ENCODE measurements around the gene LCN12.

LCN12 gene

GRCh38 chr9:136974817-136975535, 22.9 kb downstream of the LCN12 start:
- DNase-seq, result no peak

- no peak for DNase-seq
These were observed 23.6 kb downstream of the LCN12 start for GRCh38 chr9:136975644-136976043.

DNA sequence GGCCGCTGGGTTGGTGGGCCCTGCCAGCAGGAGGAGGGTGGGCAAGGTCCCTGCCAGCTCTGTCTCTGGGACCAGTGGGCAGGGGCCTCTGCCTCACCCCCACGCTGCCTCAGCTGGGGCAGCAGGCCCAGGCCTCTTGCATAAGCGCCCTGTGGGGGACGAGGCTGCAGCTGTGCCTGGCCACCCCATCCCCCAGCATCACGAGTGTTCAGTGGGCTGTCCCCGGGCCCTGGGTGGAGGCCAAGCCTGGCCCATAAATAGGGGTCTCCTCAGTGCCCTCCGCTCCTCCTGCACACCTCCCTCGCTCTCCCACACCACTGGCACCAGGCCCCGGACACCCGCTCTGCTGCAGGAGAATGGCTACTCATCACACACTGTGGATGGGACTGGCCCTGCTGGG, 25.1 kb downstream of the LCN12 start, which contains the start of gene PTGDS:
PTGDS (plus strand) TSS at position 282 of the 400 bp plus-strand sequence; CDS start at position 357, 75 bp downstream.
- DNase-seq, result no peak

GRCh38 chr9:136977649-136978072, 25.6 kb downstream of the LCN12 start:
- no peak for DNase-seq

DNA sequence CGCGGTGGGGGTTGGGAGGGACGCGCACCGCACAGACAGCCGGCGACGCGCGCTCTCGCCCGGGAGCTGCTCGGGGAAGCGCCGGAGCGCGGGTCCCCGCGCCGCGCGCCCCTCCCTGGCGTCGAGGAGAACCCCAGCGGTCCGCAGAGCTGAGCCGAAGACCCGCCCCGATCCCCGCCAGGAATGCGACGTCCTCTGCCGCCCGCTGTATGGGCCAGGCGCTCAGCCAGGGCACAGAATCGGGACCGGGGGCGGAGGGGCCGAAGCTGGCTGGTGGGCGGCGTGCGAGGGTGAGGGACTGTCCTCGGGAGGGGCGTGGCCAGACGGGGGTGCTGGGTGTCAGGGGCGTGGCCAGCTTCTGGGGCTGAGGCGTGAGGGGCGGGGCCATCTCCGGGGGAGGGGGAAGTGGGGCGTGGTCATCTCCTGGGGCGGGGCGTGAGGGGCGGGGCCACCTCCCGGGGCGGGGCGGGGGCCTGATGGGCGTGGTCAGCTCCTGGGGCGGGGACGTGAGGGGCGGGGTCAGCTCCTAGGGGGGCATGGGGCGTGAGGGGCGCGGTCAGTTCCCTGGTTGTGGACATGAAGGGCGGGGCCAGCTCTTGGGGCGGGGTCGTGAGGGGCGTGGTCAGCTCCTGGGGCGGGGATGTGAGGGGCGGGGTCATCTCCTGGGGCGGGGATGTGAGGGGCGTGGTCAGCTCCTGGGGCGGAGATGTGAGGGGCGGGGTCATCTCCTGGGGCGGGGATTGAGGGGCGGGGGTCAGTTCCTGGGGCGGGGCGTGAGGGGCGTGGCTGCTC, 26.2 kb downstream of the LCN12 start:
- DNase-seq, result no peak

DNA sequence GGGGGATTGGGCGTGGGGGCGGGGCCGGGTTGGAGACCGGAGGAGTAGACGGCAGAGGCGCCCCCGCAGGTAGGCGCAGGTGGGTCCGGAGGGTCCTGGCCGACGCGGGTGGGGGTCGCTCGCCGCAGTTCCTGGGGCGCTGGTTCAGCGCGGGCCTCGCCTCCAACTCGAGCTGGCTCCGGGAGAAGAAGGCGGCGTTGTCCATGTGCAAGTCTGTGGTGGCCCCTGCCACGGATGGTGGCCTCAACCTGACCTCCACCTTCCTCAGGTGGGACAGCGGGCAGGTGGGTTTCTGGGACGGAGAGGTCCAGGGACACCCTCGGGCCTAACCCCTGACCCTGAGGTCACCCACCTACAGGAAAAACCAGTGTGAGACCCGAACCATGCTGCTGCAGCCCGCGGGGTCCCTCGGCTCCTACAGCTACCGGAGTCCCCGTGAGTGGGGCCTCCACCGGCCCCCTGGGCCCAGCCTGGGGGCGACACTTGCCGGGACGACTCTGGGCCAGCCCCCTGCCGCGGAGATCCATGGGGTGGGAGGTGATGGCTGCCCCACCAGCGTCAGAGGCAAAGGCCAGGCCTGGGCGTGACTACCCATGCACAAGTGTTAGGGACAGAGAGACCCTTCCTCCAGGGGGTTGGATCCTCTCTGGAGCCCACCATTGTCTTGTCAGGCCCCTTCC, 26.9 kb downstream of the LCN12 start:
- DNase-seq, result no peak

- no peak for DNase-seq
These were observed 27.9 kb downstream of the LCN12 start for GRCh38 chr9:136979769-136980587.

- DNase-seq, result no peak
These were observed 28.8 kb downstream of the LCN12 start for GRCh38 chr9:136980669-136981478.

DNA sequence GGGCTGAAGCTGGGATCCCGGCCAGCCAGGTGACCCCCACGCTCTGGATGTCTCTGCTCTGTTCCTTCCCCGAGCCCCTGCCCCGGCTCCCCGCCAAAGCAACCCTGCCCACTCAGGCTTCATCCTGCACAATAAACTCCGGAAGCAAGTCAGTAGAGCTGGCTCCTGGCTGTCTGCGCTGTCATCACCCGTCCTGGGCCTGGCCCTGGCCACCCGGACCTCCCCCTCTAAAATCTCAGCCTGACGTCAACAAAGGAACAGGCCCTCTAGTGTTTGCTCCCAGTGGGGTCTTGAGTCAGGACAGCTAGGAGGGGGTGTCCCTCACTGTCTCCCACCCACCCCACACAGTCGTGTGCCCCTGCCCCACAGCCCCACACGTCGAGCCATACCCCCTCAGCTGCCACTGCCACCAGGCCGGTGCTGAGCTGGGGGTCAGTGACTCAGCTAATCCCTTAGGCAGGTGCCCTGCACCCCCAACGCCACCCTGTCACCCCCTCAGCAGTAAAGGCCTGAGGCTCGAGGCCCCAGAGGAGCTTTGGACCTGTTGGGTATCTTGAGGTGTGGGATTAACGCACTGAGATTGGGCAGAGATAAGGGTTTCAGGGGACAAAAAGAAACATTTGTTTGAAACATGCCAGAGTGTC, 29.6 kb downstream of the LCN12 start:
- DNase-seq, result no peak

DNA sequence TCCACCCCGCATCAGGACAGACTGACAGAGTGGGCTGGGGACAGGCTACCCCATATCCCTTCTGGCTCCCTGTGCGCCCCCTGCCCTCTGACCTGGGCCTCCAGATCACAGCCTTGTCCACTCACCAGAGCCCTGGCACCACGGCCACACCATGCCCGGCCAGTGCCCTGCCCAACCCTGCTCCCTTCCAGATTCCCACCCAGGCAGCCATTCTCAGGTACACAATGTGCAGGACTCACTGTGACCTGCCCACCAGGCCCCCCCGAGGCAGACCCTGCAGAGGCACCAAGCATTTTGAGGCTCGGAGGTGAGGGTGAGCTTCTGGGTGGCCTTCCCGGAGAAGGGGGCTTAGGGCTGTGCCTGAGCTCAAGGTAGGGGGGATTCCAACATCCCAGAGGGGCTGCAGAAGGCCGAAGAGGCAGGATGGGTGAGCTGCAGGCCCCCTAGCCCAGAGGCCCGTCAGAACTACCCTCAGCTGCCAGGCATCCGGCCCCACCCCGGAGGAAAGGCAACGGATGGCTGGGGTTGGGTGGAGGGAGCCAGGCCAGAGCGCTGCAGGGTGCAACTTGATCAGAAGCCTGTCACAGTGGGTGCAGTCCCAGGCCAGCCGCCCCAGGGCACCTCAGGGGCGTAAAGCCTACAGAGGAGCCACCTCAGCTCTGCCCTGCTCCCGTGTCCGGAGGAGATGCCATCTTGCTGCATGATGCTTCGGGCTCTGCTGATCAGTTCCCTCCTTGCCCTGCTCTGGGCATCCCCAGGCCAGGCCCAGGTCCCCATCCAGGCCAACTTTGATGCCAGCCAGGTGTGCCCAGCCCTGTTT, 30.4 kb downstream of the LCN12 start, which contains the start of gene LCNL1:
LCNL1 (plus strand) TSS at position 762 of the 820 bp plus-strand sequence. CDS start 594 bp downstream, outside the sequence.
- DNase-seq, result no peak

- DNase-seq, result no peak
These were observed 31.1 kb downstream of the LCN12 start for GRCh38 chr9:136983167-136983566.

DNA sequence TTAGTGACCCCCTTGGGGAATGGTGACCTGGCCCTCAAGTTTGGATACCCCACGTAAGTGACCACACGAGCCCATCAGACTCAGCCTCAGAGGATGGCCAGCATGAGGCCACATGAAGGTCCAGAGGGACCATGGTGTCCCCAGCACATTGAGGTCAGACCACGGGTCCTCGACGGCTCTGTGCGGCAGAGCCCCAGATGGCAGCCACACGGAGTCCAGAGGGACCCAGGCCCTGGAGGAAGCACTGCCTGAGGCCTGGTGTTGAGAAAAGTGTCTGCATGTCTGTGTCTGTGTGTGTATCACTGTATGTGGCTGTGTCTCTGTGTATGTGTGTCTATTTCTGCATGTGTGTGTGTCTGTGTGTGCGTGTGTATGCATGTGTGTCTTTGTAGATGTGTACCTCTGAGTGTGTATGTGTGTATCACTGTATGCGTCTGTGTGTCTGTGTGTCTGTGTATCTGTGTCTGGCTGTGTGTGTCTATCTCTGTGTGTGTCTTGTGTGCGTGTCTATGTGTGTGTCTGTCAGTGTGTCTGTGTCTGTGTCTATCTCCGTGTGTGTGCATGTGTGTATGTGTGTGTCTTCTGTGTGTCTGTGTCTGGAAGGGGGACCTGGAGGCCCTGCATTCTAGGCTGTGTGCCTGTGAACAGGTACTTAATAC, 31.7 kb downstream of the LCN12 start:
- no peak for DNase-seq

- DNase-seq, result no peak
These were observed 32.5 kb downstream of the LCN12 start for GRCh38 chr9:136984464-136985026.

DNA sequence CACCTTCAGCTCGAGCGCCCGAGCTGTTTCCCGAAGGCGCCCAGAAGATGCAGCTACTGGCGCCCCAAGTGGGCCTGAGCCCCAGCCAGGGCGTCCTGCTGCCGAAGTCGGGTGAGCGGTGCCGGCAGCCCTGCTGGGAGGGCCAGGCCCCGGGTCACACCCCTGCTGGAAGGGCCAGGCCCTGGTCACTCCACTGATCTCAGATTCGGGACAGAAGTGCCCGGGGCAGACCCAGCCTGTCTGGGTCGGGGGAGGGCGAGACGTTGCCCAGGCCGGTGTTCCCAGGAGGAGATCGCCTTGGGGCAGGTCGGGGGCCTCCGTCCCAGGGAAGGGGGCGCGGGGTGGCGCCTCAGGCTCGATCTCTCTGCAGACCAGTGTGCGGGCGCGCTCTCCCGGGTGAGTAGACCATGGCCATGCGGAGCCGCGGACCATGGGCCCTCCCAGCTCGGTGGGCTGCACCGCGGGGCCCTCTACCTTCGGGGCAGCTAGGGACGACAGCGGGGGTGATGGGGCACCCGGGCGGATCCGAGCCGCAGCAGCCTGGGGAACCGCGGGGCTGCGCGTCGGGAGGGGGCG, 33.0 kb downstream of the LCN12 start:
- DNase-seq, result no peak

GRCh38 chr9:136985853-136986252, 33.8 kb downstream of the LCN12 start:
- no peak for DNase-seq

DNA sequence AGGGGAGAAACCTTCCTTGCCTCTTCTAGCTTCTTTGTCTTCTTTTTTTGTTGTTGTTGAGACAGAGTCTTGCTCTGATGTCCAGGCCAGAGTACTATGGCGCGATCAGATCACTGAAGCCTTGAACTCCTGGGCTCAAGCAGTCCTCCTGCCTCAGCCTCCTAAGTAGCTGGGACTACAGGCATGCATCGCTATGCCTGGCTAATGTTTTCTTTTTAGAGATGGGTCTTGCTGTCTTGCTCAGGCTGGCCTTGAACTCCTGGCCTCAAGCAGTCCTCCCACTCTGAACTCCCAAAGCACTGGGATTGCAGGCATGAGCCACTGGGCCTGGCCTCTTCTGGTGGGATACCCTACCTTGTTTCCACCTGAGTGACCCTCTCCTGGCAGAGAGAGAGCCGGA, 36.8 kb downstream of the LCN12 start:
- DNase-seq, result no peak

DNA sequence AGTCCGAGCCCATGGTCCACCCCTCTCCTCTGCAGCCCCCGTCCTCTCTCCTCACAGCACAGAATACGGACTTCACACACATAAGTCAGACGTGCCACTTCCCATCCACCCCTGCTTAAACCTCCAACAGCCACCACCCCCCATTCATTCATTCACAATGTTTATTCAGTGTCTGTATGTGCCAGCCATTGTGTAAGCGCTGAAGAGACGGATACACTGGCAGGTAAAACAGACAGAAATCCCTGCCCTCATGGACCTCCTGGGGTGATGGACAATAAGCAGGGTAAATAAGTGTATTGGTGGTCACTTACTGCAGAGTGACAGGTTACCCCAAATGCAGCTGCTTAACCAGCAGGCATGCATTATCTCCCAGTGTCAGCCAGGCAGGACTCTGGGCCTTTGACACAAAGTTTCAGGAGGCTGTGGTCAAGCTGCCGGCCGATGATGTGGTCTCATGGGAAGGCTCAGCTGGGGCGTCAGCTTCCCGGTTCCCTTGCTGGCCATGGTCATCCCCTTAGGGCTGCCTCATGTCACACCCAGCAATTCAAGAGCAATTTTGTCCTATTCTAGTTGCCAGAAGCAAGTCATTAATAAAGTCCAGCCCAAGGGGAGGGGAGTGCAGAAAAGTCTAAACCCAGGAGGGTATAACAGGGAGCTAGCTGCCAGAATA, 38.3 kb downstream of the LCN12 start:
- DNase-seq, result no peak

Measured in NCI-H1105 treated with DMSO at 0.1 percent for 48 hours (cell line).